HepG2 (cell line): Measurements from ENCODE around the gene ZSWIM6. TPM values are rescaled to one million over a fixed set of nuclear protein-coding genes. Genes with fewer than 3 reads are reported as not detected.

Experiments used
- ATAC-seq: fragments of 200-7000 bp; cut with Tn5 transposase; 3 replicates; pipeline ENCODE4 v1.9.1; 2020; ENCODE audit warnings: mild to moderate bottlenecking, moderate library complexity
- BruUV-seq: library from RNA; stranded (reverse); fragments of 400-500 nt; replicated peaks from 2 replicates; lab custom pipeline; 2021; lab: Mats Ljungman, UMichigan
- CTCF ChIA-PET: fragments of 300-600 bp; formaldehyde crosslinking; extraction: SDS; loops from one replicate; lab custom pipeline; 2021; ENCODE audit warnings: low total read pairs, inconsistent platforms, low intra/inter-chr PET ratio; lab: Yijun Ruan, JAX
- POLR2A ChIA-PET: fragments of 350-600 bp; sonication (Branson Sonifier 250); formaldehyde crosslinking; loops from one replicate; lab custom pipeline; 2020; ENCODE audit warnings: antibody characterized with exemption, inconsistent platforms; lab: Yijun Ruan, JAX
- DNase-seq: peaks from one replicate; pipeline ENCODE4 v3.0.0-alpha.2; 2015; ENCODE audit warnings: low spot score
- FAIRE-seq: peaks from 3 replicates; lab custom pipeline; 2011; peaks lifted over from hg19 to GRCh38; lab: Jason Lieb, UNC
- H2AFZ ChIP-seq: one replicate; pipeline ENCODE4 v1.6.1; 2011; ENCODE audit warnings: low read length, inconsistent platforms
- H3K27ac ChIP-seq: fragments of 300-600 bp; 3 replicates; pipeline ENCODE4 v1.8.0; 2011; ENCODE audit warnings: mixed run types, mild to moderate bottlenecking, mixed read lengths, low read length, inconsistent platforms; ENCODE audit not compliant: insufficient read depth; ENCODE audit errors: extremely low read length
- H3K27me3 ChIP-seq, 2 experiments: fragments of 200-600 bp in 1 of 2; 2 replicates in 1 of 2; 3 replicates in 1 of 2; pipeline versions ENCODE4 v1.6.0 to v1.8.0; 2011; ENCODE audit warnings: low read length in 2 of 2, mild to moderate bottlenecking in 2 of 2, moderate library complexity in 2 of 2, inconsistent platforms in 1 of 2; ENCODE audit not compliant: insufficient read depth in 2 of 2, control insufficient read depth in 1 of 2
- H3K36me3 ChIP-seq, 2 experiments: fragments of 200-600 bp in 1 of 2; replicated peaks in 1 of 2; 2 replicates in 1 of 2; 3 replicates in 1 of 2; pipeline versions ENCODE4 v1.5.1 to v1.8.0; 2011; ENCODE audit warnings: low read length in 2 of 2, inconsistent platforms in 1 of 2; ENCODE audit not compliant: insufficient read depth in 2 of 2, control insufficient read depth in 1 of 2
- H3K4me1 ChIP-seq: 2 replicates; pipeline ENCODE4 v1.5.1; 2012; ENCODE audit warnings: low read length, inconsistent platforms; ENCODE audit not compliant: insufficient read depth
- H3K4me2 ChIP-seq: 2 replicates; pipeline ENCODE4 v1.6.0; 2011; ENCODE audit warnings: low read depth, low read length, inconsistent platforms
- H3K4me3 ChIP-seq, 3 experiments: fragments of 200-600 bp in 1 of 3; sonication (generic), shearing (Covaris generic) in 1 of 3; replicated peaks in 1 of 3; 2 replicates each; pipeline ENCODE4 v1.5.1; 2011 to 2016; ENCODE audit warnings: low read length in 3 of 3, inconsistent platforms in 2 of 3, low read depth in 2 of 3, mild to moderate bottlenecking in 2 of 3, control low read depth in 1 of 3, mixed read lengths in 1 of 3; ENCODE audit not compliant: insufficient read depth in 1 of 3
- H3K79me2 ChIP-seq: one replicate; pipeline ENCODE4 v1.6.1; 2011; ENCODE audit warnings: low read length, inconsistent platforms; ENCODE audit not compliant: insufficient read depth
- H3K9ac ChIP-seq: 2 replicates; pipeline ENCODE4 v1.6.0; 2011; ENCODE audit warnings: mild to moderate bottlenecking, low read depth, low read length, inconsistent platforms; ENCODE audit not compliant: insufficient read depth
- H3K9me3 ChIP-seq: 2 replicates; pipeline ENCODE4 v1.5.1; 2012; ENCODE audit warnings: mild to moderate bottlenecking, low read length
- H4K20me1 ChIP-seq: 2 replicates; pipeline ENCODE4 v1.6.0; 2011; ENCODE audit warnings: inconsistent platforms, mild to moderate bottlenecking, low read length, moderate library complexity; ENCODE audit not compliant: insufficient read depth
- AKNA ChIP-seq: sonication (generic); formaldehyde crosslinking; IDR thresholded peaks from 2 replicates; pipeline ENCODE4 v1.4.0; 2020; ENCODE audit warnings: missing genetic modification reagents, borderline replicate concordance
- BRF2 ChIP-seq: sonication (generic); formaldehyde crosslinking; IDR thresholded peaks from 2 replicates; pipeline ENCODE4 v1.8.1; 2022; ENCODE audit warnings: mild to moderate bottlenecking, missing genetic modification reagents
- EHMT2 ChIP-seq: fragments of 200-600 bp; sonication (generic); IDR thresholded peaks from 2 replicates; pipeline ENCODE4 v1.7.0; 2017; ENCODE audit warnings: antibody characterized with exemption, low read depth, low read length, borderline replicate concordance
- GMEB2 ChIP-seq: IDR thresholded peaks from 2 replicates; pipeline ENCODE4 v1.6.1; 2016; ENCODE audit warnings: missing biosample characterization, missing genetic modification reagents, low read depth
- MLLT10 ChIP-seq: sonication (generic); formaldehyde crosslinking; IDR thresholded peaks from 2 replicates; pipeline ENCODE4 v1.4.0; 2020; ENCODE audit warnings: missing genetic modification reagents
- NCOA1 ChIP-seq: sonication (generic); formaldehyde crosslinking; IDR thresholded peaks from 2 replicates; pipeline ENCODE4 v1.9.0; 2021; ENCODE audit warnings: missing genetic modification reagents
- REPIN1 ChIP-seq: sonication (generic); formaldehyde crosslinking; IDR thresholded peaks from 2 replicates; pipeline ENCODE4 v1.8.0; 2022; ENCODE audit warnings: missing genetic modification reagents, low read depth, mild to moderate bottlenecking, borderline replicate concordance
- TEAD3 ChIP-seq: optimal IDR thresholded peaks from 2 replicates; pipeline ENCODE3; 2016; ENCODE audit warnings: borderline replicate concordance
- ZBTB49 ChIP-seq: sonication (generic); formaldehyde crosslinking; IDR thresholded peaks from 2 replicates; pipeline ENCODE4 v1.4.0; 2020; ENCODE audit warnings: missing genetic modification reagents, borderline replicate concordance
- ZNF138 ChIP-seq: sonication (generic); formaldehyde crosslinking; IDR thresholded peaks from 2 replicates; pipeline ENCODE4 v1.5.0; 2020; ENCODE audit warnings: mild to moderate bottlenecking, low read depth, missing genetic modification reagents
- ZNF143 ChIP-seq: sonication (generic); formaldehyde crosslinking; IDR thresholded peaks from 2 replicates; pipeline ENCODE4 v1.4.0; 2020; ENCODE audit warnings: missing genetic modification reagents
- ZNF160 ChIP-seq: sonication (generic); formaldehyde crosslinking; IDR thresholded peaks from 2 replicates; pipeline ENCODE4 v1.8.0; 2022; ENCODE audit warnings: mild to moderate bottlenecking, inconsistent platforms, missing genetic modification reagents
- ZNF598 ChIP-seq: sonication (generic); formaldehyde crosslinking; IDR thresholded peaks from 2 replicates; pipeline ENCODE4 v1.5.1; 2020; ENCODE audit warnings: mild to moderate bottlenecking, missing genetic modification reagents, borderline replicate concordance
- ZNF720 ChIP-seq: sonication (generic); formaldehyde crosslinking; IDR thresholded peaks from 2 replicates; pipeline ENCODE4 v1.4.0; 2020; ENCODE audit warnings: missing genetic modification reagents
- WGBS: methylation state at CpG from one replicate; pipeline ENCODE4 v1.1.6; 2017; ENCODE audit warnings: low lambda C conversion rate; 5-methylcytosine and 5-hydroxymethylcytosine counted together
- in situ Hi-C: cut with HindIII; loops from 2 replicates; pipeline ENCODE4 v1.10.0; 2017; ENCODE audit warnings: low pct_unique_long_range_greater_than_20kb; ENCODE audit not compliant: extremely low pct_ligation_motif_present
- intact Hi-C: fragments of 100-400 bp; cut with micrococcal nuclease; formaldehyde crosslinking; loops from one replicate; pipeline ENCODE4 v1.10.0; 2022; ENCODE audit not compliant: unreplicated experiment
- polyA plus RNA-seq, 8 experiments: library from polyadenylated mRNA; depleted of rRNA in 3 of 8; stranded (reverse) in 7 of 8; unstranded in 1 of 8; fragments of >200 nt; fragmentation: Illumina TruSeq in 4 of 8; extraction: Trizol in 4 of 8; gene quantifications; 2 replicates each; pipeline versions ENCODE4 v1.2.1 to v1.2.3, GENCODE V29; 2011 to 2016; ENCODE audit warnings: low read depth in 4 of 8, missing spikeins in 1 of 8, mixed read lengths in 1 of 8; ENCODE audit not compliant: insufficient read depth in 1 of 8
- total RNA-seq, 5 experiments: library from RNA; depleted of rRNA; stranded (reverse); fragments of >200 nt; fragmentation: Illumina TruSeq; extraction: Trizol; gene quantifications; 2 replicates each; pipeline ENCODE4 v1.2.3, GENCODE V29; 2016; ENCODE audit warnings: low read depth in 1 of 5

Gene ZSWIM6
- total and polyA plus RNA-seq, 2 of the 13 experiments (the other 11 are each of a cell fraction or from before 2014, with no cell fraction given) = 0.82 to 1.9 TPM

- POLR2A ChIA-PET = no interaction called here
- Histone ChIP-seq H3K79me2 (no peaks in the 10 kb centered on the region), H3K27ac (no peak overlapping the region)
Observed at GRCh38 chr5:61370506-61370905, 38.4 kb downstream of the ZSWIM6 start.

More at GRCh38 chr5:61370506-61370905, 38.4 kb downstream of the ZSWIM6 start:
- FAIRE-seq (no peak), DNase-seq (no peak), ATAC-seq (no peak)
- Histone ChIP-seq H3K9me3 (no peaks in the 10 kb centered on the region), H3K4me2 (no peak overlapping the region), H3K4me3 (no peak overlapping the region), H4K20me1 (no peaks in the 10 kb centered on the region), H3K9ac (no peak overlapping the region), H2AFZ (no peak overlapping the region), H3K27me3 (no peaks in the 10 kb centered on the region), H3K36me3 (no peaks in the 10 kb centered on the region), H3K4me1 (no peaks in the 10 kb centered on the region)
- BruUV-seq = no TSS peak
- intact Hi-C loops (no loop called here), in situ Hi-C loops (no loop called here)
- no peak for TF ChIP-seq EHMT2
- TF ChIP-seq ZNF720 (CRISPR knock-in tag) = no peak
- TF ChIP-seq ZNF598 (CRISPR knock-in tag) = no peak
- TF ChIP-seq ZNF143 (CRISPR knock-in tag) = no peak
- TF ChIP-seq GMEB2 (CRISPR knock-in tag) = no peak
- no peak for TF ChIP-seq ZNF160 (CRISPR knock-in tag)
- no peak for TF ChIP-seq ZBTB49 (CRISPR knock-in tag)
- TF ChIP-seq AKNA = no peak
- no peak for TF ChIP-seq ZNF138 (CRISPR knock-in tag)
- no peak for TF ChIP-seq TEAD3 (CRISPR knock-in tag)
- no peak for TF ChIP-seq REPIN1
- no peak for TF ChIP-seq BRF2 (CRISPR knock-in tag)
- TF ChIP-seq MLLT10 (CRISPR knock-in tag) = no peak
- no peak for TF ChIP-seq NCOA1
- 42% methylated on average over 2 of the region's 2 CpGs for WGBS
- CTCF ChIA-PET = no interaction called here
